Activated T-cell treated with anti-CD3 and anti-CD28 coated beads, Interleukin-2, amount 50 U/mL, for 24 hours (primary cell): ENCODE measurements around the gene ASCC2.
A peak's percentile ranks its signal among the peaks of the same experiment; 100 is the strongest.
"Not testable (repeated sequence)": the region's sequence is repeated elsewhere in the genome, so short reads cannot be mapped to it uniquely, and the experiment has no call there.

Experiments
- DNase-seq: peaks from one replicate; pipeline ENCODE4 v3.0.0-alpha.2; 2020
- H3K27ac Mint-ChIP-seq: 2 replicates; pipeline ENCODE4 v1.8.0; 2020; ENCODE audit warnings: mild to moderate bottlenecking, mixed read lengths
- H3K27me3 Mint-ChIP-seq: 2 replicates; pipeline ENCODE4 v1.8.0; 2020; ENCODE audit warnings: mixed read lengths
- H3K36me3 Mint-ChIP-seq: 2 replicates; pipeline ENCODE4 v1.8.0; 2020; ENCODE audit warnings: low read depth, mixed read lengths
- H3K4me1 Mint-ChIP-seq: 2 replicates; pipeline ENCODE4 v1.8.0; 2020; ENCODE audit warnings: low read depth, mixed read lengths
- H3K4me3 Mint-ChIP-seq: 2 replicates; pipeline ENCODE4 v1.8.0; 2020; ENCODE audit warnings: mild to moderate bottlenecking, moderate library complexity, mixed read lengths
- H3K9me3 Mint-ChIP-seq: 2 replicates; pipeline ENCODE4 v1.8.0; 2020; ENCODE audit warnings: mixed read lengths

Gene ASCC2

GRCh38 chr22:29867851-29868250 lies 29.8 kb upstream of the ASCC2 start:
- H3K4me3 Mint-ChIP-seq: no peak overlapping the region
- H3K27ac Mint-ChIP-seq: no peak overlapping the region
- DNase-seq: no peak
- no peaks in the 10 kb centered on the region for H3K9me3 Mint-ChIP-seq
- H3K36me3 Mint-ChIP-seq: no peaks in the 10 kb centered on the region
- H3K4me1 Mint-ChIP-seq: peaks cover 7% of the 10 kb centered on the region
- H3K27me3 Mint-ChIP-seq: no peaks in the 10 kb centered on the region

- Mint-ChIP-seq H3K4me1 (peaks cover 7% of the 10 kb centered on the region), H3K9me3 (no peaks in the 10 kb centered on the region), H3K4me3 (no peak overlapping the region), H3K27ac (no peak overlapping the region), H3K27me3 (no peaks in the 10 kb centered on the region), H3K36me3 (no peaks in the 10 kb centered on the region)
- DNase-seq: no peak
These were observed 29.2 kb upstream of the ASCC2 start for GRCh38 chr22:29867260-29867659.

- not testable (repeated sequence) for H3K9me3 Mint-ChIP-seq, H3K27ac Mint-ChIP-seq, H3K36me3 Mint-ChIP-seq, H3K4me1 Mint-ChIP-seq, DNase-seq, H3K4me3 Mint-ChIP-seq, H3K27me3 Mint-ChIP-seq
These were observed 27.5 kb upstream of the ASCC2 start for GRCh38 chr22:29865572-29865971.

- H3K27ac Mint-ChIP-seq: no peak overlapping the region
- H3K4me3 Mint-ChIP-seq: no peak overlapping the region
- H3K27me3 Mint-ChIP-seq: no peaks in the 10 kb centered on the region
- no peak for DNase-seq
- H3K4me1 Mint-ChIP-seq: no peaks in the 10 kb centered on the region
- H3K9me3 Mint-ChIP-seq: no peaks in the 10 kb centered on the region
- H3K36me3 Mint-ChIP-seq: no peaks in the 10 kb centered on the region
These were observed 23.7 kb upstream of the ASCC2 start for GRCh38 chr22:29861672-29862297.

GRCh38 chr22:29860006-29860766 lies 22.1 kb upstream of the ASCC2 start:
- no peaks in the 10 kb centered on the region for H3K4me1 Mint-ChIP-seq
- H3K4me3 Mint-ChIP-seq: no peak overlapping the region
- no peak overlapping the region for H3K27ac Mint-ChIP-seq
- H3K9me3 Mint-ChIP-seq: no peaks in the 10 kb centered on the region
- H3K36me3 Mint-ChIP-seq: no peaks in the 10 kb centered on the region
- no peak for DNase-seq
- no peaks in the 10 kb centered on the region for H3K27me3 Mint-ChIP-seq

- H3K4me1 Mint-ChIP-seq, H3K27ac Mint-ChIP-seq: not testable (repeated sequence)
These were observed 21.0 kb upstream of the ASCC2 start for GRCh38 chr22:29859030-29859429.

GRCh38 chr22:29856496-29856895 lies 18.4 kb upstream of the ASCC2 start:
- Mint-ChIP-seq H3K4me3 (no peak overlapping the region), H3K27ac (no peak overlapping the region), H3K36me3 (no peaks in the 10 kb centered on the region), H3K4me1 (no peaks in the 10 kb centered on the region), H3K27me3 (peaks cover 3% of the 10 kb centered on the region), H3K9me3 (no peaks in the 10 kb centered on the region)
- DNase-seq: no peak

More at GRCh38 chr22:29859030-29859429, 21.0 kb upstream of the ASCC2 start:
- H3K36me3 Mint-ChIP-seq, H3K4me3 Mint-ChIP-seq, DNase-seq, H3K27me3 Mint-ChIP-seq, H3K9me3 Mint-ChIP-seq: not testable (repeated sequence)

GRCh38 chr22:29855611-29856181 lies 17.6 kb upstream of the ASCC2 start:
- H3K4me1 Mint-ChIP-seq: no peaks in the 10 kb centered on the region
- no peak for DNase-seq
- no peaks in the 10 kb centered on the region for H3K36me3 Mint-ChIP-seq
- peaks cover 3% of the 10 kb centered on the region for H3K27me3 Mint-ChIP-seq
- no peak overlapping the region for H3K4me3 Mint-ChIP-seq
- no peak overlapping the region for H3K27ac Mint-ChIP-seq
- H3K9me3 Mint-ChIP-seq: no peaks in the 10 kb centered on the region

GRCh38 chr22:29854432-29854831 lies 16.4 kb upstream of the ASCC2 start:
- no peak overlapping the region for H3K4me3 Mint-ChIP-seq
- no peak overlapping the region for H3K27ac Mint-ChIP-seq
- no peaks in the 10 kb centered on the region for H3K36me3 Mint-ChIP-seq
- DNase-seq: no peak
- H3K9me3 Mint-ChIP-seq: no peaks in the 10 kb centered on the region
- peaks cover 3% of the 10 kb centered on the region for H3K27me3 Mint-ChIP-seq
- no peaks in the 10 kb centered on the region for H3K4me1 Mint-ChIP-seq

GRCh38 chr22:29848111-29848510 lies 10.0 kb upstream of the ASCC2 start:
- Mint-ChIP-seq H3K27ac (no peak overlapping the region), H3K4me3 (no peak overlapping the region), H3K9me3 (peaks cover 5% of the 10 kb centered on the region), H3K27me3 (no peaks in the 10 kb centered on the region), H3K36me3 (no peaks in the 10 kb centered on the region), H3K4me1 (no peaks in the 10 kb centered on the region)
- DNase-seq: no peak

- DNase-seq: no peak
- H3K4me3 Mint-ChIP-seq: no peak overlapping the region
- peaks cover 5% of the 10 kb centered on the region for H3K9me3 Mint-ChIP-seq
- no peaks in the 10 kb centered on the region for H3K27me3 Mint-ChIP-seq
- H3K27ac Mint-ChIP-seq: no peak overlapping the region
- no peaks in the 10 kb centered on the region for H3K36me3 Mint-ChIP-seq
- H3K4me1 Mint-ChIP-seq: peaks cover 3% of the 10 kb centered on the region
These were observed 8.2 kb upstream of the ASCC2 start for GRCh38 chr22:29846290-29846689.

GRCh38 chr22:29842740-29843139 lies 4.7 kb upstream of the ASCC2 start:
- Mint-ChIP-seq H3K36me3 (peaks cover 3% of the 10 kb centered on the region), H3K4me1 (peaks cover 13% of the 10 kb centered on the region), H3K27me3 (no peaks in the 10 kb centered on the region), H3K9me3 (peaks cover 5% of the 10 kb centered on the region), H3K27ac (no peak overlapping the region), H3K4me3 (no peak overlapping the region)
- DNase-seq: no peak

GRCh38 chr22:29842172-29842571 lies 4.1 kb upstream of the ASCC2 start:
- DNase-seq: no peak
- Mint-ChIP-seq H3K4me1 (peaks cover 19% of the 10 kb centered on the region), H3K4me3 (no peak overlapping the region), H3K36me3 (peaks cover 8% of the 10 kb centered on the region), H3K9me3 (peaks cover 5% of the 10 kb centered on the region), H3K27me3 (no peaks in the 10 kb centered on the region), H3K27ac (no peak overlapping the region)

GRCh38 chr22:29840498-29840897 lies 2.4 kb upstream of the ASCC2 start:
- Mint-ChIP-seq H3K9me3 (no peaks in the 10 kb centered on the region), H3K27me3 (no peaks in the 10 kb centered on the region), H3K36me3 (peaks cover 13% of the 10 kb centered on the region), H3K27ac (no peak overlapping the region), H3K4me1 (peaks cover 34% of the 10 kb centered on the region), H3K4me3 (no peak overlapping the region)
- DNase-seq: no peak

GRCh38 chr22:29839039-29839438 lies 965 bp upstream of the ASCC2 start:
- H3K27me3 Mint-ChIP-seq: no peaks in the 10 kb centered on the region
- H3K4me1 Mint-ChIP-seq: peaks cover 37% of the 10 kb centered on the region
- H3K4me3 Mint-ChIP-seq: peak overlapping the region; percentile 87
- H3K9me3 Mint-ChIP-seq: no peaks in the 10 kb centered on the region
- no peak for DNase-seq
- peaks cover 23% of the 10 kb centered on the region for H3K36me3 Mint-ChIP-seq
- H3K27ac Mint-ChIP-seq: peak overlapping the region; percentile 95
